HG02943 (cell line): ENCODE measurements around the gene C3orf70.

ENCODE experiments used
- ATAC-seq: cut with Tn5 transposase; IDR thresholded peaks from one replicate; pipeline ENCODE4 v1.9.1; 2021; ENCODE audit warnings: mild to moderate bottlenecking, low read depth, moderate library complexity; ENCODE audit not compliant: unreplicated experiment

Gene C3orf70

GRCh38 chr3:185089343-185089742, 63.5 kb downstream of the C3orf70 start:
- no peak for ATAC-seq

- ATAC-seq, result no peak
Observed at GRCh38 chr3:185087419-185087818, 65.4 kb downstream of the C3orf70 start.

GRCh38 chr3:185084901-185085300, 68.0 kb downstream of the C3orf70 start:
- no peak for ATAC-seq

- ATAC-seq, result no peak
Observed at GRCh38 chr3:185084402-185084801, 68.5 kb downstream of the C3orf70 start.

GRCh38 chr3:185082829-185083228, 70.0 kb downstream of the C3orf70 start:
- ATAC-seq, result no peak

- no peak for ATAC-seq
Observed at GRCh38 chr3:185082149-185082548, 70.7 kb downstream of the C3orf70 start.

GRCh38 chr3:185081521-185081920, 71.3 kb downstream of the C3orf70 start:
- ATAC-seq, result no peak

GRCh38 chr3:185079625-185080024, 73.2 kb downstream of the C3orf70 start:
- ATAC-seq, result no peak

- ATAC-seq, result no peak
Observed at GRCh38 chr3:185076219-185076618, 76.6 kb downstream of the C3orf70 start.

GRCh38 chr3:185075547-185075946, 77.3 kb downstream of the C3orf70 start:
- no peak for ATAC-seq

GRCh38 chr3:185071287-185071800, 81.5 kb downstream of the C3orf70 start:
- ATAC-seq, result no peak

GRCh38 chr3:185070491-185071286, 82.2 kb downstream of the C3orf70 start:
- no peak for ATAC-seq

- ATAC-seq, result no peak
Observed at GRCh38 chr3:185069037-185070030, 83.5 kb downstream of the C3orf70 start.

GRCh38 chr3:185067173-185067572, 85.7 kb downstream of the C3orf70 start:
- ATAC-seq, result no peak

- no peak for ATAC-seq
Observed at GRCh38 chr3:185066251-185066650, 86.6 kb downstream of the C3orf70 start.

GRCh38 chr3:185065059-185065458, 87.8 kb downstream of the C3orf70 start:
- ATAC-seq, result no peak

- ATAC-seq, result no peak
Observed at GRCh38 chr3:185063431-185063830, 89.4 kb downstream of the C3orf70 start.

GRCh38 chr3:185062191-185062590, 90.7 kb downstream of the C3orf70 start:
- no peak for ATAC-seq

- ATAC-seq, result no peak
Observed at GRCh38 chr3:185060655-185061054, 92.2 kb downstream of the C3orf70 start.

GRCh38 chr3:185059766-185060165, 93.1 kb downstream of the C3orf70 start:
- no peak for ATAC-seq

- ATAC-seq, result no peak
Observed at GRCh38 chr3:185058796-185059195, 94.1 kb downstream of the C3orf70 start.
